Stimulated activated CD4-positive, alpha-beta T cell treated with anti-CD3 and anti-CD28 coated beads, Interleukin-1b, Interleukin-23, amount 100 ng/mL, for 4 hours (primary cell): ENCODE measurements around the gene CAPN11.

Source experiments
- DNase-seq, 2 donors: peaks; one replicate each; pipeline ENCODE4 v3.0.0-alpha.2; 2020; ENCODE audit warnings: low read depth in 2 of 2

The CAPN11 gene

GRCh38 chr6:44156494-44157151 is 2.0 kb upstream of the CAPN11 start:
- DNase-seq: no peak

- DNase-seq: no peak
Observed at GRCh38 chr6:44157152-44157521, 1.5 kb upstream of the CAPN11 start.

DNA sequence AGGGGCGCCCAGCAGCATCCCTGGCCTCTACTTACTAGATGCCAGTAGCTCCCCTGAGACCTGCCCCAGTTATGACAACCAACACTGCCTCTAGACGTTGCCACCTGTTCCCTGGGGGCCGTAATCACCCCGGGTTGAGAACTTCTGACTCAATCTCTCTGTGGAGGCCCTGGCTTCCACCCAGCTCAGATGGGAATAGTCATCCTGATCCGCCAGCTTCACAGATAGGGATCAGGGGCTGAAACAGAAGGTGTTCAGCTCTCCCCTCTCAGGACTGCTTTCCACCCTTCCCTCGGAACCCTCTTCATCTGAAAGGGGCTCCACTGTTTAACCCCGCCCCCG is 3.3 kb downstream of the CAPN11 start:
- no peak for DNase-seq

DNA sequence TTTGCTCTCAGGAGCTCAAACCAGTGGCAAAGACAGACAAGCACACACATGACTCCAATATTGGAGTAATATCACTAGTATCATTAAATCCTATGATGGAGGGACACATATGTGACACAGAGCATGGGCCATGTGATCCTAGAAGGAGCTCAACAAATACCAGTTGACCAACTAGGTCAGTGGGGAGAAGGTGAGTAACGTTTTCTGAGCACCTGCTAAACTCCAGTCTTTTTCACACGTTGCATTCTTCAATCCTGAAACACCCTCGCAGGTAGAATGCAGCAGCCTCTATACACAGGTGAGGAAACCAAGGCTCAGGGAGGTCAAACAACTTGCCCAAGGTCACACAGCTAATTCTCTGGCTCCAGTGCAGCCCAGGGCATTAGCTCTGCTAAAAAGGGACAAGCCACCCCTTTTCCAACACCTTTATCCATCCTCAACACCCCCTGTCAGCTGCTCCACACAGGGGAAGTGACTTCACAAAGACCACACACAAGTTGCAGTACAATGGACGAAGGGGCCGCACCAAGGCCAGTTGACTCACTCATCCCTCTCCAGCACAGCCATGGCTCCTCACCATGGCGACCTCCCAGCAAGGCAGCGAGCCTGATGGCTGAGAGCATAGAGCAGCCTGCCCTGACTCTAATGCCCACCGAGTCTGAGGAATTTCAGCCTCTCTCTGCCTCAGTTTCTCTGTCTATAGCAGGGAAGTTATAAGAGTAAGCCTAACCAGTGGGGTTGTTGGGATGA is 4.4 kb downstream of the CAPN11 start:
- DNase-seq: no peak

DNA sequence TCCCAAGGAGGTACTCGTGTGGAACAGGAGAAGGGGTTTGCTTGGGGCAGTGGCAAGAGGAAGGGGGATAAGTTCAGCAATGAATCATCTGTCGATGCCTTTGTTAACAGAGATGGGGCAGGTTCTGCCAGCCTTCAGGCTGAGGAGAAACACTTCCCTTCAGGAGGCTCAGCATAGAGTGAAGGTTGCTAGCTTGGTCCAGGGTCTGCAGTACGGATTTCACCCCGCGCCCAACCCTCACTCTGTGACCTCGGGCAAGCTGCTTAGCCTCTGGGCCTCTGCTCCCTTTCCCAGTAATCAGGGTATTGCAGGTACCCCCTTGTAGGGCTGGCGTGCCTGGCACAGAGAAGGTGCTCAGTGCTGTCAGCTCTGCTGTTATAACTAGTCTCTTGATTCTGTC is 7.5 kb downstream of the CAPN11 start:
- DNase-seq: no peak

- no peak for DNase-seq
Observed at GRCh38 chr6:44166591-44167184, 8.1 kb downstream of the CAPN11 start.

- DNase-seq: no peak
Observed at GRCh38 chr6:44167567-44167966, 8.9 kb downstream of the CAPN11 start.

- no peak for DNase-seq
Observed at GRCh38 chr6:44169154-44169553, 10.5 kb downstream of the CAPN11 start.

DNA sequence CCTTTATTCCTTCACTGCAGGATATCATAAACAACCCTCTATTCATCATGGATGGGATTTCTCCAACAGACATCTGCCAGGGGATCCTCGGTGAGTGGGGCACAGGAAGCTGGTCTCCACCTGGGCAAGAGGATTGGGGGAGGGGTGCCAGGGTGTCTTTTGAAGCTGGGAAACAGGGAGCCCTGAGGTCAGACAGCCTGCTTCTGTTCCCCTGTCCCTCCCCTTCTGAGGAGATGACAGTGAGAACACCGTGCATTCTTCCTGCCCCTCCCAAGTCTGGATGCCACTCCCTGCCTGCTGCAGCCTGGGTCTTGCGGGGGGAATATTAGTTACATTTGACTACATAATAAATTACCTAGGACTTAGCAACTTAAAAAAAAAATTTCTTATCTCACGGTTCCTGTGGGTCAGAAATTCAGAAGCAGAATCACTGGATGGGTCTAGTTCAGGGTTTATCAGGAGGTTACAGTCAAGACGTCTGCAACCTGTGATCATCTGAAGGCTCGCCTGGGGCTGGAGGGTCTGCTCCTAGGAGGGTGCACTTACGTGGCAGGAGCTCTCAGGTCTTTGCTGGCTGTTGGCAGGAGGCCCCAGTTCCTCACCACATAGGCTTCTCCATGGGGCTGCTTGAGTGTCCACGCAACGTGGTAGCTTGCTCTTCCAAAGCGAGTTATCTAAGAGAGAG is 11.4 kb downstream of the CAPN11 start:
- no peak for DNase-seq

- no peak for DNase-seq
Observed at GRCh38 chr6:44171899-44172546, 13.4 kb downstream of the CAPN11 start.

- DNase-seq: peak; percentile 67 to 77
Observed at GRCh38 chr6:44172731-44173500, 14.3 kb downstream of the CAPN11 start.

DNA sequence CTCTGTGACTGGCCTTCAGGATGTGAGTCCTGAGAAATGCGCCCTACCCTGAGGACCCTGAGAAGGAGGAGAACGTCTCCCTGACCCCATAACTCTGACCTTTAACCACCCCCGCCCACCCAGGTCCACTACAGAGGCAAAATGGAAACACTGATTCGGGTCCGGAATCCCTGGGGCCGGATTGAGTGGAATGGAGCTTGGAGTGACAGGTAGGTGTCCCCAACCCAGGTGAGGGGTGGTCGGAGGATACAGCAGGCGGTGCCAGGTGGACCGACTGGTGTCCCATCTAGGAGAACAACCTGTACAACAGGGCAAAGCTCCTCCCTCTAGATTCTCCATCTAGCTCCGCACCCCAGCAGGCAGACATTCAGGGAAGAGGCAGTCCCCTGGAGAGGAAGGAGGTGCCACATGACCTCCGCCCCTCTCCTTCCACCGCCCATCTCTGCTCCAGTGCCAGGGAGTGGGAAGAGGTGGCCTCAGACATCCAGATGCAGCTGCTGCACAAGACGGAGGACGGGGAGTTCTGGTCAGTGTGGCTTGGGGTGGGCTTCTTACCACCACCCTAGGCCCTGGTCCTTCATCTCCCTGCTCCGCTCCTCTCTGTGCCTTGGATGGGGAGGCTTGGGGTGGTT is 17.6 kb downstream of the CAPN11 start:
- DNase-seq: no peak

DNA sequence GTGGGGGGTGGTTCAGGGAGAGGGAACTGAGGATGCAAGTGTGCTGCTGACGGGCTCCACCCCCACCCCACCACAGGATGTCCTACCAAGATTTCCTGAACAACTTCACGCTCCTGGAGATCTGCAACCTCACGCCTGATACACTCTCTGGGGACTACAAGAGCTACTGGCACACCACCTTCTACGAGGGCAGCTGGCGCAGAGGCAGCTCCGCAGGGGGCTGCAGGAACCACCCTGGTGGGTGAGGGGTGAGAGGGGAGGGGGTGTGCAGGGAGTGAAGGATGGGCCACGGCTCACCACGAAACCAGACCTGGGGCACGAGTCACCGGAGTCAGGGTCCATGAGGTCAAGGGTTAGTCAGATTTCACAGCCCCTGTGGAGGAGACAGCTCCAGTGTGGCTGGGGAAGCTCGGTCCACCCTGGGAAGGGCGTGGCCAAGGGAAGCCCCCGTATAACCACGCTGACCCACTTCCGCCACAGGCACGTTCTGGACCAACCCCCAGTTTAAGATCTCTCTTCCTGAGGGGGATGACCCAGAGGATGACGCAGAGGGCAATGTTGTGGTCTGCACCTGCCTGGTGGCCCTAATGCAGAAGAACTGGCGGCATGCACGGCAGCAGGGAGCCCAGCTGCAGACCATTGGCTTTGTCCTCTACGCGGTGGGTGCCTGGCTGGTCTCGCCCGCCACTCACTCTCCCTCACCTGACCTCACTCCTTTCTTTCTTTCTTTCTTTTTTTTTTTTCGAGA is 18.3 kb downstream of the CAPN11 start:
- no peak for DNase-seq

- no peak for DNase-seq
Observed at GRCh38 chr6:44177691-44178423, 19.2 kb downstream of the CAPN11 start.

GRCh38 chr6:44178424-44179071 is 19.9 kb downstream of the CAPN11 start:
- no peak for DNase-seq

DNA sequence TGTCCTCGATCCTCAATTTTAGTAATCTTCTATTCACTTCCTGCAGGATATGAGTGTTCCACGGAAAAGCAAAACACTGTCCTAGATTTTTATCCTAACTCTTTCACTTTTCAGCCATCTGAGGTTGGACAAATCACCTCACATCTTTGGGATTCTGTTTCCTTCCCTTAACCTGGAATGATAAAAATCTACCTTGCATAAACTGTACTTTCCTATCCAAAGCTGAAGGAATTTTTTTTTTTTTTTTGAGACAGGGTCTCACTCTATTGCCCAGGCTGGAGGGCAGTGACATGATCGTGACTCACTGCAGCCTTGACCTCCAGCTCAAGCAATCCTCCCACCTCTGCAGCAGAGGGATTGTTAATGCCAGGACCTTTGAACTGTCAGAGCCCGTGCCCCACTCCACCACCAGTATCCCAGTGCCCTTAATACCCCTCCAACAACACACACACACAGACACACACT is 20.5 kb downstream of the CAPN11 start:
- DNase-seq: no peak

DNA sequence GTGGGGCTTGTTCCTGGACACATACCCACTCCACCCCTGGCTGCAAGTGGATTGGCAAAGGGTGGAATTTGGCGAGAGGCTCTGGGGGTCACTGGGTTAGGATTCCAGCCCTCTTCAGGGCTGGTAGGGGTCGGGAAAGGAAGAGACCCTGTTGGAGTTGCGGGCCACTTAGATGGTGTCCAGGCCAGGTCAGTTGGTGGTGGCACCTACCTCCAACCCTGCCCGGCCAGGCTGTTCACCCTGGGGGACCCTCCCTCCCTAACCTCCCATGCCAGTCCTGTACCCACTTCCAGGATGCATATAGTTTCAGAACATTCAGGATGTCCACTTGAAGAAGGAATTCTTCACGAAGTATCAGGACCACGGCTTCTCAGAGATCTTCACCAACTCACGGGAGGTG is 21.0 kb downstream of the CAPN11 start:
- no peak for DNase-seq

DNA sequence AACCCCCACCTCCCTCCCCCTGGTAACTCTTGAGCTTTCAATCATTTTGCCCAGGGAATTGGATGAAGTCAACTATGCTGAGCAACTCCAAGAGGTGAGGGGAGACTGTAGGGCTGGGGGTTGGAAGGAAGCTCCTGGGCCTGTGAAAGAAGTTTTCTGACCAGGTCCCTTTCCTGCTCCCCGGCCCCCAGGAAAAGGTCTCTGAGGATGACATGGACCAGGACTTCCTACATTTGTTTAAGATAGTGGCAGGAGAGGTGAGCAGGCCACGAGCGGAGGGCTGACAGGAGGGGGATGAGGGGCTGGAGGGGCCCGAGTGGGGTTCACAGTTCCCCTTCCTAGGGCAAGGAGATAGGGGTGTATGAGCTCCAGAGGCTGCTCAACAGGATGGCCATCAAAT is 21.8 kb downstream of the CAPN11 start:
- DNase-seq: no peak

DNA sequence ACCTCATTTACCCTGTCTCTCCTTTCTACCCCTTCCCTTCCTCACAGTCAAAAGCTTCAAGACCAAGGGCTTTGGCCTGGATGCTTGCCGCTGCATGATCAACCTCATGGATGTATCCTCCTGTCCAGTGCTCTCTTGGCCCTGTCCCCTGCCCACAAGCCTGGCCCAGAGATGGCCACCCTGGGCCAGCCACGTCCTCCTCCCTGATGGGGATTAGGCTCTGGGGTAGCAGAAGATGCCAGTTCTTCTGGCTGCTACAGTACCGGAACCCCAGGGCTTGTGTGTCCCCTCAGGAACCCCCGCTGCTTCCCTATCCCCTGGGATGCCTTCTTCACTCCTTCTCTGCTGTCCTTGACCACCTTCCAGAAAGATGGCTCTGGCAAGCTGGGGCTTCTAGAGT is 22.3 kb downstream of the CAPN11 start:
- no peak for DNase-seq
